ENCODE data around the gene SHC2.
"Not testable (repeated sequence)": the region's sequence is repeated elsewhere in the genome, so short reads cannot be mapped to it uniquely, and the experiment has no call there.

Gene SHC2

GRCh38 chr19:406971-407510 lies 53.8 kb downstream of the SHC2 start:
- DNase-seq (ENCODE audit: low read depth), result no peak

GRCh38 chr19:406135-406781 lies 54.6 kb downstream of the SHC2 start:
- DNase-seq (ENCODE audit: low read depth), result no peak

- DNase-seq (ENCODE audit: low read depth), result no peak
These were observed 55.5 kb downstream of the SHC2 start for GRCh38 chr19:405121-405965.

GRCh38 chr19:403221-404027 lies 57.4 kb downstream of the SHC2 start:
- DNase-seq (ENCODE audit: low read depth), result no peak

GRCh38 chr19:402786-403185 lies 58.0 kb downstream of the SHC2 start:
- no peak for DNase-seq (ENCODE audit: low read depth)

- DNase-seq (ENCODE audit: low read depth), result no peak
These were observed 58.8 kb downstream of the SHC2 start for GRCh38 chr19:401866-402511.

- DNase-seq (ENCODE audit: low read depth), result no peak
These were observed 59.6 kb downstream of the SHC2 start for GRCh38 chr19:400976-401865.

GRCh38 chr19:399370-399769 lies 61.5 kb downstream of the SHC2 start:
- DNase-seq (ENCODE audit: low read depth), result no peak

- DNase-seq (ENCODE audit: low read depth), result no peak
These were observed 62.1 kb downstream of the SHC2 start for GRCh38 chr19:398719-399118.

GRCh38 chr19:397941-398706 lies 62.7 kb downstream of the SHC2 start:
- no peak for DNase-seq (ENCODE audit: low read depth)

GRCh38 chr19:397321-397720 lies 63.5 kb downstream of the SHC2 start:
- DNase-seq (ENCODE audit: low read depth), result no peak

GRCh38 chr19:395467-395866 lies 65.4 kb downstream of the SHC2 start:
- DNase-seq (ENCODE audit: low read depth), result no peak

GRCh38 chr19:394857-395256 lies 66.0 kb downstream of the SHC2 start:
- DNase-seq (ENCODE audit: low read depth), result not testable (repeated sequence)

GRCh38 chr19:393560-393959 lies 67.3 kb downstream of the SHC2 start:
- not testable (repeated sequence) for DNase-seq (ENCODE audit: low read depth)

- no peak for DNase-seq (ENCODE audit: low read depth)
These were observed 68.4 kb downstream of the SHC2 start for GRCh38 chr19:392375-392970.

GRCh38 chr19:391726-392374 lies 69.0 kb downstream of the SHC2 start:
- DNase-seq (ENCODE audit: low read depth), result no peak

GRCh38 chr19:391207-391557 lies 69.7 kb downstream of the SHC2 start:
- no peak for DNase-seq (ENCODE audit: low read depth)

- DNase-seq (ENCODE audit: low read depth), result no peak
These were observed 70.2 kb downstream of the SHC2 start for GRCh38 chr19:390386-391206.

GRCh38 chr19:389935-390289 lies 70.9 kb downstream of the SHC2 start:
- DNase-seq (ENCODE audit: low read depth), result no peak

All from GM04504 (cell line).